Femur (tissue), 1 donor: ENCODE measurements around the gene ZNF331.

Experiments used
- DNase-seq: peaks from one replicate; pipeline ENCODE4 v3.0.0-alpha.2; 2017

ZNF331 gene

DNA sequence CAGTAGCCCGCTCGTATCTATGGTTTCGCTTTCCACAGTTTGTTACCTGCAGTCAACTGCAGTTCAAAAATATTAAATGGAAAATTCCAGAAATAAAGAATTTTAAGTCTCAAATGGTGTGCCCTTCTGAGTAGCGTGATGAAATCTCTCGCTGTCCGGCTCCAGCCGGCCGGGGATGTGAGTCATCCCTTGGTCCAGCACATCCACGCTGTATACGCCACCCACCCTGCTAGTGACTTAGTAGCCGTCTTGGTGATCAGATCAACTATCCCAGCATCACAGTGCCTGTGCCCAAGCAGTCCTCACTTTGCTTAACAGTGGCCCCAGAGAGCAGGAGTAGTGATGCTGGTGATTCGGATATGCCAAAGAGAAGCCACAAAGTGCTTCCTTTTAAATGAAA, 40.0 kb downstream of the ZNF331 start:
- no peak for DNase-seq

- DNase-seq, result no peak
These were observed 41.6 kb downstream of the ZNF331 start for GRCh38 chr19:53579518-53579917.

GRCh38 chr19:53580871-53581835, 43.2 kb downstream of the ZNF331 start:
- DNase-seq, result no peak

GRCh38 chr19:53581871-53582279, 43.9 kb downstream of the ZNF331 start:
- no peak for DNase-seq

DNA sequence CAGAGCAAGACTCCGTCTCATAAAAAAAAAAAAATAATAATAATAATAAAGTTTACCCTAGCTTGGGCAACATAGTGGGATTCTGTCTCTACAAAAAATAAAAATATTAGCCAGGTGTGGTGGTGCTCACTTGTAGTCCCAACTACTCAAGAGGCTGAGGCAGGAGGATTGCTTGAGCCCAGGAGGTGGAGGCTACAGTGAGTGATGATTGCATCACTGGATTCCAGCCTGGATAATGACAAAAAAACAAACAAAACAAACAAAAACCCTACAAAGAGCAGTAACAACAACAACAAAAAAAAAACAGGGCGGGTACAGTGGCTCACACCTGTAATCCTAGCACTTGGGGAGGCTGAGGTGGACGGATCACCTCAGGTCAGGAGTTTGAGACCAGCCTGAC, 45.2 kb downstream of the ZNF331 start:
- DNase-seq, result no peak

DNA sequence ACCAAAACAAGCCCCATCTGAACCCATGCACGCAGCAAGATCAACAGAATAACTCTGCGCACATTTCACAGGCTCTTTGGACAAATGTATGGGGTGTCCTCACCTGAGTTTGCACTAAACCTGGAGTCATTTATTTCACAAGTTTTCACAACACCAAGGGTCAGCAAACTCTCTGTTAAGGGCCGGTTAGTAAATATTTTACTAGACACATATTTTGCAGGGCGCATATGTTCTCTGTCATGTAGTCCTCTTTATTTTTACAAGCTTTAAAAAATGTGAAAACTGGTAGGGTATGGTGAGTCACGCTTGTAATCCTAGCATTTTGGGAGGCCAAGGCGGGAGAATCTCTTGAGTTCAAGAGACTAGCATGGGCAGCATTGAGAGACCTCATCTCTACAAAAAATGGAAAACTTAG, 48.3 kb downstream of the ZNF331 start:
- DNase-seq, result no peak

GRCh38 chr19:53594811-53595509, 57.0 kb downstream of the ZNF331 start:
- DNase-seq, result no peak

- no peak for DNase-seq
These were observed 57.5 kb downstream of the ZNF331 start for GRCh38 chr19:53595510-53595867.

DNA sequence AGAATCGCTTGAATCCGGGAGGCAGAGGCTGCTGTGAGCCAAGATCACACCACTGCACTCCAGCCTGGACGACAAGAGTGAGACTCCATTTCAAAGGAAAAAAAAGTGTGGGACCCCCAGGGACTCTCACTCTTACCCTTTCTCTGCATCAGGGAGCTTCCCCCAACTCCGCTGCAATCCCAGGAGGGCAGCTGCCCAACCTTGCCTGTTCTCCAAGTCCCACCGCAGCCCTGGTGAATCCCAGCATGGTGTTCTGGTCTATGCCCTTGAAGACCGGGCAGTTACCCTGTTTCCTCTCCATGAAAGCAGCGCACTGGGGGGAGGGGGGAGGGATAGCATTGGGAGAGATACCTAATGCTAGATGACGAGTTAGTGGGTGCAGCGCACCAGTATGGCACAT, 58.1 kb downstream of the ZNF331 start:
- DNase-seq, result no peak

- DNase-seq, result no peak
These were observed 59.1 kb downstream of the ZNF331 start for GRCh38 chr19:53597023-53597422.

GRCh38 chr19:53598361-53598760, 60.4 kb downstream of the ZNF331 start:
- no peak for DNase-seq

- no peak for DNase-seq
These were observed 62.3 kb downstream of the ZNF331 start for GRCh38 chr19:53600217-53600616.

- DNase-seq, result no peak
These were observed 68.1 kb downstream of the ZNF331 start for GRCh38 chr19:53606031-53606430.

DNA sequence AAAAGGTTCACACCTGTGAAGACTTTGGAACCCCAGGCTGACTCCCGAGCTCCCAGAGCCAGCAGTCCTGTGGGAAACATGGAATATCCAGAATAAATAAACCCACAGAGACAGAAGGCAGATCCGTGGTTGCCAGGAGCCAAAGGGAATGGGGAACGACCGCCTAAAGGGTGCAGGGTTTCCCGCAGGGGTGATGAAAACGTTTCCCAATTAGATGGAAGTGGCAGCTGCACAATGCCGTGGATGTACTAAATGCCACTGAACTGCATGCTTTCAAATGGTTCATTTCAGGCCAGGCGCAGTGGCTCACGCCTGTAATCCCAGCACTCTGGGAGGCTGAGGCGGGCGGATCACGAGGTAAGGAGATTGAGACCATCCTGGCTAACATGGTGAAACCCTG, 70.4 kb downstream of the ZNF331 start:
- no peak for DNase-seq

GRCh38 chr19:53612762-53613526, 75.0 kb downstream of the ZNF331 start:
- no peak for DNase-seq

DNA sequence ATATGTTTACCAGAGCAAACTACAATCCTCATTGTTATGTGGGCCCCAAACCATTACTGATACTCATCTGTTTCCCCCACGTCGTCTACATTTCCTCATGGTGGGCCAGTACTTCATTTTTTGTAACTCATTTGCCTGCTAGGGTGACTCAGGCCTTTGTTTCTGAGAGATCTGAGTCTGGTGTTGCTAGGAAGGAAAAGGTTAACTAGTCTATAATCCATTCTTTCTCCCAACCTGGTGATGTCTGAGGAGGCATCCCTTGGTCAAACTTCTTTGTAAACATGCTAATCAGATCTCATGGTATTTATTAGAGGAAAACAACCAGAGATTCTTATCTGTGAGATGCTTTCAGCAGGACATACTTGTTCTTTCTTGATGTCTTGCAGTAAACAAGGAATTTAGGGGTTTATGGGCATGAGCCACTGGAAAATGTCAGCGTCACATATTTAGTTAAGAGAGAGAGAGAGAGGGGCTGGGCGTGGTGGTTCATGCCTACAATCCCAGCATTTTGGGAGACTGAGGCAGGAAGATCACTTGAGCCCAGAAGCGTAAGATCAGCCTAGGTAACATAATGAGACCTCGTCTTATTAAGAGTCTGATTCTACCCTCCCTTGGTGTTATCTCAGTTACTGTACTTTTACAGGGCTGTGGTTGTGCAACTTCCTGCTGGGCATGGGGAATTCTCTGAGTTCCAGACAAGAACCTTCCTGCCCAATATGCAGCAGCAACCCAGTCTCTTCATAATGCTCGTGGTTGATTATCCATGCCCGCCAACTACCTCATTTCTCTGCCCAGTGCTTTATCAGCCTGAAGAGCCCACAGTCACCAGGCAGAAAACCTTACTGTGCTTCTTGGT, 84.2 kb downstream of the ZNF331 start:
- no peak for DNase-seq

DNA sequence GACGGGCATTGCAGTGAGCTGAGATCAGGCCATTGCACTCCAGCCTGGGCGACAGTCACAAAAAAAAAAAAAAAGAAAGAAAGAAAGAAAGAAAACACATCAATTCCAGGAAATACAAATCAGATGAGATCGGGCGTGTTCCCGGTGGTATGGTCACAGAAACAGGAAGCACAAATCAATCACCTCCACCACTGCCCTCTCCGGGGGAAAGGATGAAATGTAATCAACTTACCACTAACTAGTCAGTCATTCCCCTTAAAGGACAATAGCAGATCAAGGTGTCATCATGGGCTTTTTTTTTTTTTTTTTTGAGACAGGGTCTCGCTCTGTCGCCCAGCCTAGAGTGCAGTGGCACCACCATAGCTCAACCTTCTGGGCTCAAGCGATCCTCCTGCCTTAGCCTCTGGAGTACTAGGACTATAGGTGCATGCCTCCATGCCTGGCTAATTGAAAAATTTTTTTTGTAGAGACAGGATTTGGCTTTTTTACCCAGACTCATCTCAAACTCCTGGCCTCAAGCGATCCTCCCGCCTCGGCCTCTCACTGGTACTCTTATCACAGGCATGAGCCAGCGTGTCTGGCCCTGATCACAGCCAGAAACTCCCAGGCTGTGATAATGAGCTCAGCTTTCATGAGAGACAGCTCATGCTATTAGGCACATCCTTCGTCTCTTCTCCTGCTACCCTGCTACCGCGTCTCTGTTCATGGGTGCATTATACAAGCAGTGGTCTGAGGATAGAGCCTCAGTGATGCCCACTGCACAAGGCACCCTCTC, 87.0 kb downstream of the ZNF331 start:
- DNase-seq, result no peak

DNA sequence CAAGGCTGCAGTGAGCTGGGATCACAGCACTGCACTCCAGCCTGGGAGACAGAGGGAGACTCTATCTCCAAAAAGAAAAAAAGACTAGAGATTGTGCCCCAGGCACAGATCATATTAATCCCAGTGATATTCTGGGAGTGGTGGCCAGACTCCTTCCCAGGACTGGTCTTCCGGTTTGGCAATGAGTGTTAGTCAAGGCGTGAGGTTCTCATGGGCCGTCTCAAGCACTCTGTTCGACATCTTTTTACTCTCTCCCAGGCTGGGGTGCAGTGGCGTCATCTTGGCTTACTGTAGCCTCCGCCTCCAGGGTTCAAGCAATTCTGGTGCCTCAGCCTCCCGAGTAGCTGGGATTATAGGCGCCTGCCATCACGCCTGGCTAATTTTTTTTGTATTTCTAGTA, 88.5 kb downstream of the ZNF331 start:
- DNase-seq, result no peak

DNA sequence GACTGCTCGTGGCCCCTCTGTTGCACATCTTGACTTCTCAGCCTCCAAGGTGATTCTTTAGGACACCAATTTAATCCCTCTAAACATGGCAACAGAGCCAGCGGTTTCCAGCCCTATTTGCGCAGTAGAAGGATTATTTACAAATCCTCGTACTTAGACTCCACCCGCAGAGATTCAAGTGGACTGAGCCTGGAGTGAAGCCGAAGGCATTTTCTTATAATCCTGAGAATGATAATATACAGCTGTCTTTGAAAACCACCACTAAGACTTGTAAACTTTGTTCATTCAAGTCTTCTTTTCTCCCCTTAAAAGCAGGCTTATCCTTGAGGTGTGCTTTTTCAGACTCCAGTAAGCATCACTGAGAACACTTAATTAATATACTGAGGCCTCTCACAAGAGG, 89.0 kb downstream of the ZNF331 start:
- no peak for DNase-seq
